HL-60 (cell line): ENCODE data around the gene CYGB.

Experiments
- CTCF ChIP-seq: IDR thresholded peaks from one replicate; pipeline ENCODE4 v1.5.1; 2011; ENCODE audit warnings: low read length, control low read depth, inconsistent platforms; ENCODE audit not compliant: insufficient read depth
- GABPA ChIP-seq: IDR thresholded peaks from 2 replicates; pipeline ENCODE4 v1.6.1; 2012; ENCODE audit warnings: low read depth
- POLR2AphosphoS5 ChIP-seq: IDR thresholded peaks from 2 replicates; pipeline ENCODE4 v1.6.1; 2012; ENCODE audit warnings: low read depth
- REST ChIP-seq: IDR thresholded peaks from 2 replicates; pipeline ENCODE4 v1.6.1; 2012; ENCODE audit warnings: low read depth; ENCODE audit not compliant: insufficient replicate concordance

- TF ChIP-seq CTCF (no peak), POLR2AphosphoS5 (no peak), GABPA (no peak), REST (no peak)
Observed at GRCh38 chr17:76479515-76480060, 57.9 kb downstream of the CYGB start.
